HG03097 (cell line): Measurements from ENCODE around the gene ZC3H8.
"Not testable (repeated sequence)": the region's sequence is repeated elsewhere in the genome, so short reads cannot be mapped to it uniquely, and the experiment has no call there.

Experiments
- ATAC-seq: cut with Tn5 transposase; IDR thresholded peaks from one replicate; pipeline ENCODE4 v1.9.1; 2021; ENCODE audit not compliant: unreplicated experiment, low FRiP score

The ZC3H8 gene

GRCh38 chr2:112260295-112260625 lies 5.4 kb upstream of the ZC3H8 start:
- ATAC-seq, result no peak

- ATAC-seq, result no peak
Observed at GRCh38 chr2:112259509-112260294, 4.9 kb upstream of the ZC3H8 start.

DNA sequence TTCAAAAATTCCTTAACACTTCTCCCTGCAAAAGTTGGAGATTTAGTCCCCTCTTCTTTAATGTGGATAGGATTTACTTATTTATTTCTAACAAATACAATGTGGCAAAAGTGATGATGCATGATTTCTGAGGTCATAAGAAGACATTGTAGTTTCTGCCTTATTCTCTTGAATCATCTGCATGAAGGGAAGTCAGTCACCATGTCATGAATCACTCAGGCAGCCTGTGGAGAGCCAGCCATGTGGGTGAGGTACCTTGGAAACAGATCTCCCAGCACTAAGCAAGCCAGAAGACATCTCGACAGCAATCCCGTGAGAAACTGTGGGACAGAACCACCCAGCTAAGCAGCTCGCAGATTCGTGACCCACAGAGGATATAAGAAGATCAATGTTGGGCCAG lies 2.7 kb upstream of the ZC3H8 start:
- ATAC-seq, result no peak

DNA sequence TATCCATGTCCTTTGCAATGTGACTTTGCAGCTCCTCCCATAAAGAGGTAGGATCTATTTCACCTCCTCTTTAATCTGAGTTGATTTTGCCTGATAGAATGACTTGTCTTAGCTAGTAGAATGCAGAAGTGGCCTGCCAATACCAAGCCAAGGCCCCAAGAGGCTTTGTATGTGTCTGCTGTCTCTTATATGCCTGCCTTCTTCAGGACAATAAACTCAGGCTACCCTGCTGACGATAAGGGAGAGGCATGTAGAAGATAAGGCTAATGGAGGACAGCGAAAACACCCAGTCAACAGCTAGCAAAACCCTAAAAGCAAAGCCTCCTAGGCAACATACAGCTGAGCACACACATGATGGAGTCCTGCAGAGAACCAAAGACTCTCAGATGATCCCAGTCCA lies 1.8 kb upstream of the ZC3H8 start:
- ATAC-seq, result no peak

DNA sequence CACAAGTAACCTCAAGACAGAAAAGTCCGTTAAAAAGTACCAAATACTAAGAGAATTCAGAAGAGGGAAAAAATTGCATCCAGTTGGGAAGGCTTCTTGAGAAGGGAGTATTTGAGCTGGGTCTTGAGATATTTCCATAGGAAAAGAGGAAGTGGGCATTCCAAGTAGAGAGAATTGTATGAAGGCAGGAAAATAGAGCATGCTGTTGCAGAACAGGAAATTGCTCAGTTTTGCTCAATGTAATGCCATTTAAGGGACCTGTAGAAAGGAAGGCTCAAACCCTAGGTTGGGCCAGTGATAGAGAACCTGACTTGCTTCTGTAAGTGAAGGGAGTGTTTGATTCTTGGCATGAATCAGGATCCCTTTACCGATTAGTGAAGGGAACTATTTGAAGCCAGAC lies 1.0 kb upstream of the ZC3H8 start:
- ATAC-seq, result no peak

DNA sequence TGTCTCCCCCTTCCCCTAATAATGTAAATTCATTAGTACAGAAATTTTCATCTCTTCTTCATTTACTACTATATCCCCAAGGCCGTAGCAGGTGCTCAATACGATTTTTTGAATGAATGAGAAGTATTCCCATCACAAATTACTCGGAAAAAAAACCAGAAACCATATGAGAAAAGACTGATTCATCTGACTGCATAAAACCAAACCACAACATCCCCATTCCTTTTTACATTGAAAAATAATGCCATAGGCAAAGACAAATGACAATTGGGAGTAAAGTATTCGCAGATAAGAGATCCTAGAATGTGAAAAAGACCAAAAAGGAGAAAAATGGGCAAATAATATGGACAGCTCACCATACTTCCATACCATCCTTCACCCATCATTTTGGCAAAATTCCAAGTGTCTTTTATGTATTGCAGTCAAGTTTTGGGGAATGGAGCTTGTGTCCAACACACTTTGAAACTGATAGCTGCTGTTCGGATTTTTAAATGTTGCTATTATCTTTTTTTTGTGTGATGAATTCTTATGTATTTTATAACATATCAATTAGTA lies 1.5 kb downstream of the ZC3H8 start:
- ATAC-seq, result no peak

- ATAC-seq, result no peak
Observed at GRCh38 chr2:112251271-112251670, 3.6 kb downstream of the ZC3H8 start.

- no peak for ATAC-seq
Observed at GRCh38 chr2:112244854-112245253, 10.0 kb downstream of the ZC3H8 start.

- ATAC-seq, result no peak
Observed at GRCh38 chr2:112243233-112243632, 11.6 kb downstream of the ZC3H8 start.

- no peak for ATAC-seq
Observed at GRCh38 chr2:112242384-112242783, 12.5 kb downstream of the ZC3H8 start.

GRCh38 chr2:112239862-112240261 lies 15.0 kb downstream of the ZC3H8 start:
- ATAC-seq, result no peak

DNA sequence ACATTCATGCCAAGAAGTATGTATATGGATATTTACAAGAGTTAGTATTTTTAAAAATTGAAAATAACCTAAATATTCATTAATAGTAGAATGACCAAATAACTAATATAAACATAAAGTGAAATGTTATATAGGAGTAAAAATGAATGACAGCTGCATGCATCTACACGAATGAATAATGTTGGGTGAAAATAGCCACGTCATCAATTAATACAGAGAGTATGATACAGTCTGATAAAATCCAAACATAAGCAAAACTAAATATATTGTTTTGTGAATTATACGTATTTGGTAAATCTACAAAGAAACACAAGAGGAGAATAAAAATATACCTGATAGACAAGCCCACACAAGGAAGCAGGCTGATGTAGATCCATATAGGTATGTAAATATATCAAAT lies 24.5 kb downstream of the ZC3H8 start:
- no peak for ATAC-seq

- no peak for ATAC-seq
Observed at GRCh38 chr2:112229348-112229747, 25.5 kb downstream of the ZC3H8 start.

- no peak for ATAC-seq
Observed at GRCh38 chr2:112220831-112221230, 34.0 kb downstream of the ZC3H8 start.

- ATAC-seq, result no peak
Observed at GRCh38 chr2:112220186-112220585, 34.7 kb downstream of the ZC3H8 start.

DNA sequence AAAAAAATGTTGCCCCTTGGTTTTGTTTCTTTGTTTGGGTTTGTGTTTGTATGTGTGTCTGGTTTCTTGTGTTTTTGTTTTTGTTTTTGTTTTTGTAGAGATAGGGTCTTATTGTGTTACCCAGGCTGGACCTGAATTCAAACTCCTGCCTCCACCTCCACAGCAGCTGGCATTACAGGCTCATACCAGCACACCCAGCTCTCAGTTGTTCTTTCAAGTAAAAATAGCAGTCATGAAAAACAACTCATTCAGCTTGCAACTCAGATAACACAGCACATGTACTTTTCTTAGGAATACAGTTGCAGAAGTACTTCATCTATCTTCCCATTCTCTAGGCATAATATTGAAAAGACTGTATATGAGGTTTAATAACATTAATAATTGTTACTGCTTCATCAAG lies 37.0 kb downstream of the ZC3H8 start:
- ATAC-seq, result no peak

- no peak for ATAC-seq
Observed at GRCh38 chr2:112216167-112216566, 38.7 kb downstream of the ZC3H8 start.

GRCh38 chr2:112207905-112208304 lies 46.9 kb downstream of the ZC3H8 start:
- not testable (repeated sequence) for ATAC-seq

GRCh38 chr2:112204411-112204810 lies 50.4 kb downstream of the ZC3H8 start:
- ATAC-seq, result no peak

DNA sequence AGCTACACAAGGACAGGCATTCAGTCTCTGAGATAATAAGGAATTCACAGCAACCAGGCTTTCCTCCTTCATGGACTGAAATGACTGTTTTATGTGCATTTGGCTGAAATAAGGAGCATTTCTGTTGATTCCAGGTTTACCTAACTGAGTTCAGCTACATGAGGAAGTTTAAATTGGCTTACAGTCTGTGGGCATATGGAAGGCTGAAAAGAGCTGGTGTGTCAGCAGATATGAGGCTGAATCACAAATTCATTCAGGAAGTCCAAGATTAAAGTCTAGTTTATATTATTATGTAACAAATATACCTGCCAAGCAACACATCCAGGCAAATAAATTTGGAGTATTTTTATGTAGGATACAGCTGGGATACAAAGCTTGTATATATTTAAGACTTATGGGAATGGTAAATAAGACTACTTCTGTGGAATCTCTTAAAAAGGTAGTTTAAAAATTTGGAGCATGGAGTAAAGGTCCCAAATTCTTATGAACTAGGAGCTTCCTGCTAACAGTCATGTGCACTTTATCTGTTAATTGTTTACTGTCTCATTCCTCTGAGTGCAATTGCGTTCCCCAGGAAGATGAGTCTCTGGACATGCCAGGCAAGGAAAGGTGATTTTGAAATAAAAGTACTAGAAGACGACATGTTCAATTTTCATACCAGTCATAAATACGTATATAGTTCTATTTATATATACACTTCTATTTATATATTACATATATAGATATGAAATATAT lies 53.0 kb downstream of the ZC3H8 start:
- no peak for ATAC-seq

DNA sequence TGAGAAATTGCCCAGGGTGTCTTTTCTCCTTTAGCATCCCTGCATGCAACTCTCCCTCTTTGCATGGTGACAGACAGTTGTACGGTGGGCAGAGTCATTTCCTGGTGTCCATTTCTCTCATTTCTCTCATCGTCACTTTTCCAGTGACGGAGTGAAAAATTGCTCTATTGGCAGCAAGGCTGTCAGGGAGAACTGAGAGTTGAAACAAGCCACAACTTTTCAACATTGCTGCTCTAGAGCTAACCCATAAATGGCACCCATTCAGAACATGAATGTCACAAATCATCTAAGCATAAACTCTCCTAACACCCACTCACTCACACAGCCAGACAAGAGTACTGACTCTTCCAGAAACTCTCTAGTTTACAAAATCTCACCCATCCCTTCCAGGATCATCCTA lies 55.7 kb downstream of the ZC3H8 start:
- no peak for ATAC-seq

GRCh38 chr2:112198780-112199179 lies 56.1 kb downstream of the ZC3H8 start:
- no peak for ATAC-seq
